Endothelial cell of umbilical vein (primary cell): ENCODE results near the gene DPH7. TPM values are rescaled to one million over a fixed set of nuclear protein-coding genes. Genes with fewer than 3 reads are reported as not detected.

Experiments used
- BruUV-seq: library from RNA; stranded (reverse); fragments of 400-500 nt; replicated peaks from 2 replicates; lab custom pipeline; 2021; lab: Mats Ljungman, UMichigan
- CTCF ChIA-PET: fragments of 300-600, 350-600 bp; sonication (Branson Sonifier 250); formaldehyde crosslinking; loops from one replicate; lab custom pipeline; 2021; ENCODE audit warnings: antibody characterized with exemption, inconsistent platforms; lab: Charles Lee
- POLR2A ChIA-PET: fragments of 300-600, 350-600 bp; sonication (Branson Sonifier 250); formaldehyde crosslinking; loops from one replicate; lab custom pipeline; 2021; ENCODE audit warnings: antibody characterized with exemption, inconsistent platforms; lab: Charles Lee
- DNase-seq: peaks from one replicate; pipeline ENCODE4 v3.0.0-alpha.2; 2011; ENCODE audit warnings: low read depth, low spot score
- FAIRE-seq: peaks from 2 replicates; lab custom pipeline; 2011; peaks lifted over from hg19 to GRCh38; lab: Jason Lieb, UNC
- H2AFZ ChIP-seq: 2 replicates; pipeline ENCODE4 v1.6.0; 2012; ENCODE audit warnings: low read depth, low read length, control low read depth, inconsistent platforms
- H3K27ac ChIP-seq: 2 replicates; pipeline ENCODE4 v1.5.1; 2011; ENCODE audit warnings: low read depth, mild to moderate bottlenecking, control low read depth, low read length, moderate library complexity; ENCODE audit not compliant: insufficient read depth
- H3K27me3 ChIP-seq, 2 experiments: 2 replicates each; pipeline versions ENCODE4 v1.6.0 to v1.6.1; 2011; ENCODE audit warnings: low read length in 2 of 2, mixed read lengths in 1 of 2; ENCODE audit not compliant: control insufficient read depth in 2 of 2, insufficient read depth in 2 of 2
- H3K36me3 ChIP-seq, 2 experiments: 2 replicates in 1 of 2; 3 replicates in 1 of 2; pipeline ENCODE4 v1.5.1; 2011; ENCODE audit warnings: low read length in 2 of 2, mild to moderate bottlenecking in 1 of 2, moderate library complexity in 1 of 2; ENCODE audit not compliant: control insufficient read depth in 2 of 2, insufficient read depth in 2 of 2; ENCODE audit errors: extremely low read depth in 1 of 2
- H3K4me1 ChIP-seq: 3 replicates; pipeline ENCODE4 v1.5.1; 2011; ENCODE audit warnings: mild to moderate bottlenecking, low read length; ENCODE audit not compliant: control insufficient read depth, insufficient read depth; ENCODE audit errors: extremely low read depth
- H3K4me2 ChIP-seq: 2 replicates; pipeline ENCODE4 v1.6.1; 2011; ENCODE audit warnings: low read length, control low read depth, mixed read lengths; ENCODE audit not compliant: insufficient read depth
- H3K4me3 ChIP-seq, 3 experiments: fragments of 200-600 bp in 1 of 3; sonication (generic), shearing (Covaris generic) in 1 of 3; replicated peaks in 1 of 3; 2 replicates each; pipeline ENCODE4 v1.5.1; 2011 to 2016; ENCODE audit warnings: control low read depth in 3 of 3, low read length in 3 of 3, mild to moderate bottlenecking in 2 of 3, inconsistent platforms in 1 of 3, low read depth in 1 of 3, moderate library complexity in 1 of 3; ENCODE audit not compliant: insufficient read depth in 1 of 3
- H3K79me2 ChIP-seq: 2 replicates; pipeline ENCODE4 v1.6.0; 2012; ENCODE audit warnings: low read length, inconsistent platforms; ENCODE audit not compliant: control insufficient read depth, insufficient read depth
- H3K9ac ChIP-seq: replicated peaks from 2 replicates; pipeline ENCODE3; 2011; ENCODE audit warnings: low read length, control low read depth; ENCODE audit not compliant: insufficient read depth; ENCODE audit errors: extremely low read depth
- H3K9me1 ChIP-seq: replicated peaks from 3 replicates; pipeline ENCODE4 v1.6.0; 2011; ENCODE audit warnings: mild to moderate bottlenecking, low read length; ENCODE audit not compliant: control insufficient read depth, insufficient read depth; ENCODE audit errors: extremely low read depth
- H3K9me3 ChIP-seq: replicated peaks from 2 replicates; pipeline ENCODE4 v1.5.1; 2012; ENCODE audit warnings: low read length, inconsistent platforms; ENCODE audit not compliant: control insufficient read depth, insufficient read depth
- H4K20me1 ChIP-seq: replicated peaks from 2 replicates; pipeline ENCODE3; 2011; ENCODE audit warnings: mild to moderate bottlenecking, low read length; ENCODE audit not compliant: control insufficient read depth, insufficient read depth; ENCODE audit errors: extremely low read depth
- EZH2 ChIP-seq: IDR thresholded peaks from 2 replicates; pipeline ENCODE4 v1.6.1; 2012; ENCODE audit warnings: borderline replicate concordance, low read depth, mild to moderate bottlenecking, moderate library complexity, low read length, inconsistent platforms; ENCODE audit not compliant: severe bottlenecking
- FOS ChIP-seq: IDR thresholded peaks from 2 replicates; pipeline ENCODE4 v1.6.1; 2011; ENCODE audit warnings: mild to moderate bottlenecking, low read length, moderate library complexity, borderline replicate concordance; ENCODE audit not compliant: insufficient read depth
- GATA2 ChIP-seq: IDR thresholded peaks from 2 replicates; pipeline ENCODE4 v1.7.0; 2011; ENCODE audit warnings: low read depth, mild to moderate bottlenecking, moderate library complexity, mixed read lengths, low read length; ENCODE audit not compliant: insufficient read length, insufficient read depth
- JUN ChIP-seq: IDR thresholded peaks from 2 replicates; pipeline ENCODE4 v1.6.1; 2011; ENCODE audit warnings: borderline replicate concordance, low read depth; ENCODE audit not compliant: insufficient read length, insufficient read depth
- MYC ChIP-seq: IDR thresholded peaks from one replicate; pipeline ENCODE4 v1.6.1; 2011; ENCODE audit warnings: mild to moderate bottlenecking, low read depth, low read length
- POLR2A ChIP-seq: IDR thresholded peaks from 2 replicates; pipeline ENCODE4 v1.6.1; 2012; ENCODE audit warnings: low read depth, mild to moderate bottlenecking, control low read depth, low read length
- POLR2AphosphoS5 ChIP-seq: IDR thresholded peaks from 2 replicates; pipeline ENCODE4 v1.6.1; 2012; ENCODE audit warnings: low read depth, mild to moderate bottlenecking, control low read depth, low read length, moderate library complexity; ENCODE audit not compliant: insufficient read depth
- dilution Hi-C: fragments of 300-500 bp; cut with MboI; formaldehyde crosslinking; loops from one replicate; pipeline ENCODE4 v1.15.0; 2019; ENCODE audit warnings: low sequenced_read_pairs; ENCODE audit not compliant: extremely low pct_ligation_motif_present
- intact Hi-C: fragments of 100-400 bp; cut with micrococcal nuclease; formaldehyde crosslinking; loops from one replicate; pipeline ENCODE4 v1.10.0; 2022
- polyA plus RNA-seq, 4 experiments: library from polyadenylated mRNA; depleted of rRNA in 3 of 4; stranded (reverse) in 3 of 4; unstranded in 1 of 4; fragments of >200 nt; gene quantifications; 2 replicates each; pipeline versions ENCODE4 v1.2.1 to v1.2.3, GENCODE V29; 2011 to 2012; ENCODE audit warnings: missing spikeins in 1 of 4
- total RNA-seq: library from RNA; stranded (reverse); gene quantifications from 2 replicates; pipeline ENCODE4 v1.2.3, GENCODE V29; 2021
- TF ChIP-seq, protein P1 (sequence below): IDR thresholded peaks from 2 replicates; pipeline ENCODE4 v1.6.1; 2011; ENCODE audit not compliant: insufficient read depth, insufficient read length
- TF ChIP-seq, protein P2 (sequence below), 2 donors: IDR thresholded peaks; 1 replicate in 1 of 2; 2 replicates in 1 of 2; pipeline ENCODE4 v1.5.1; 2011; ENCODE audit warnings: low read length in 2 of 2, mild to moderate bottlenecking in 2 of 2, moderate library complexity in 2 of 2, control low read depth in 1 of 2, inconsistent platforms in 1 of 2, low read depth in 1 of 2; ENCODE audit not compliant: insufficient read depth in 1 of 2; ENCODE audit errors: extremely low read depth in 1 of 2

The DPH7 gene
- total and polyA plus RNA-seq, 2 donors (not counting 3 experiments of a cell fraction or from before 2014, with no cell fraction given), result 41.8 to 43.2 TPM

DNA sequence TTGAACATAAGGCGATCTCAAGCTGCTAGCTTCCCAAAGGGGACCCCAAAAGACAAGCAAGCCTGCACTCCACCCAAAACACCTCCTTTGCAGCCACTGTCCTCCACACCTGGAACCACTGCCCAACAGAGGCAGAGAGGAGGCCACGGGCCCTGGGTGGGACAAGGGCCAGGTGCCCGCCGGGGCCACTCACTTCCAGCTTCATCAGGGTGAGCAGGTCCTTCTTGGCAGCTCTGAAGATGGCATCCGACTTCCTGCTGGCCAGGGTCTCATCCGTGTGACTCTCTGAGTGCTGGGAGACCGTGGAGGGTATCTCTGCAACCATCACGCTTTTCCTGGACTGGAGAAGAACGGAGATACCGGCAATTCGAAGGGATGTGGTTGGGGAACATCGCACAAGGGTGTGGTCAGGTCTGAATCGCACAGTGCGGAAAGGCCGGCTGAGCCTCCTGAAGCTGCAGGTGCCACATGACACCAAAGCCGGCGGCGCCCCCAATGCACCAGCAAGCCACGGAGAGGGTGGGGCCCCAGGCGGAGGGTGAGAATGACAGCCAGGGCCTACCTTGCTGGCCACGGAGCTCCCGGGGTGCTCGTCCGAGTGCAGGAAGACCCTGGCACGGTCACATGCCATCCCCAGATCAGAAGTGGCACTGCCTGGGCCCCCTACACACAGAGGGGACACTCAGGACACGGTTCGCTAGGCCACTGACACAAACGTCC lies 73.1 kb downstream of the DPH7 start:
- H3K4me3 ChIP-seq, result no peak overlapping the region
- no peaks in the 10 kb centered on the region for H3K9me1 ChIP-seq
- dilution Hi-C loops (no loop called here), intact Hi-C loops (no loop called here)
- no peak overlapping the region for H2AFZ ChIP-seq
- ChIA-PET POLR2A (no interaction called here), CTCF (interaction anchor here (0.9 to 1.7 kb wide), 5 partner anchors 11 to 219 kb away, joined by 3 to 6 read pairs (median 3); partner anchors contain the start of gene NSMF)
- FAIRE-seq, result no peak
- no peaks in the 10 kb centered on the region for H3K4me1 ChIP-seq
- no peak overlapping the region for H3K9ac ChIP-seq
- H3K27me3 ChIP-seq, result no peaks in the 10 kb centered on the region
- H3K4me2 ChIP-seq, result no peak overlapping the region
- no peaks in the 10 kb centered on the region for H3K79me2 ChIP-seq
- H4K20me1 ChIP-seq, result no peaks in the 10 kb centered on the region
- no peak for DNase-seq
- TF ChIP-seq, protein P1, sequence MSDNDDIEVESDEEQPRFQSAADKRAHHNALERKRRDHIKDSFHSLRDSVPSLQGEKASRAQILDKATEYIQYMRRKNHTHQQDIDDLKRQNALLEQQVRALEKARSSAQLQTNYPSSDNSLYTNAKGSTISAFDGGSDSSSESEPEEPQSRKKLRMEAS, result no peak
- TF ChIP-seq GATA2, result no peak
- TF ChIP-seq, protein P2, sequence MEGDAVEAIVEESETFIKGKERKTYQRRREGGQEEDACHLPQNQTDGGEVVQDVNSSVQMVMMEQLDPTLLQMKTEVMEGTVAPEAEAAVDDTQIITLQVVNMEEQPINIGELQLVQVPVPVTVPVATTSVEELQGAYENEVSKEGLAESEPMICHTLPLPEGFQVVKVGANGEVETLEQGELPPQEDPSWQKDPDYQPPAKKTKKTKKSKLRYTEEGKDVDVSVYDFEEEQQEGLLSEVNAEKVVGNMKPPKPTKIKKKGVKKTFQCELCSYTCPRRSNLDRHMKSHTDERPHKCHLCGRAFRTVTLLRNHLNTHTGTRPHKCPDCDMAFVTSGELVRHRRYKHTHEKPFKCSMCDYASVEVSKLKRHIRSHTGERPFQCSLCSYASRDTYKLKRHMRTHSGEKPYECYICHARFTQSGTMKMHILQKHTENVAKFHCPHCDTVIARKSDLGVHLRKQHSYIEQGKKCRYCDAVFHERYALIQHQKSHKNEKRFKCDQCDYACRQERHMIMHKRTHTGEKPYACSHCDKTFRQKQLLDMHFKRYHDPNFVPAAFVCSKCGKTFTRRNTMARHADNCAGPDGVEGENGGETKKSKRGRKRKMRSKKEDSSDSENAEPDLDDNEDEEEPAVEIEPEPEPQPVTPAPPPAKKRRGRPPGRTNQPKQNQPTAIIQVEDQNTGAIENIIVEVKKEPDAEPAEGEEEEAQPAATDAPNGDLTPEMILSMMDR (IDR thresholded peaks at IDR 0.05; ENCODE audit: extremely low read depth in 1 of 2, insufficient read depth in 1 of 2, low read depth in 1 of 2, low read length in 2 of 2), result no peak
- no peak for TF ChIP-seq FOS
- no peak for TF ChIP-seq POLR2AphosphoS5
- no peak for TF ChIP-seq POLR2A
- TF ChIP-seq MYC, result no peak
- TF ChIP-seq JUN, result no peak
- no peak for TF ChIP-seq EZH2
- H3K36me3 ChIP-seq, result no peaks in the 10 kb centered on the region
- no TSS peak for BruUV-seq
- H3K9me3 ChIP-seq, result no peaks in the 10 kb centered on the region
- H3K27ac ChIP-seq, result no peak overlapping the region

Other genes starting within 250 kb of the DPH7 start
- 26.6 and 30.3 TPM in 2 replicates for gene EXD3, start 155.8 kb downstream of the DPH7 start, total RNA-seq
- 17.7 and 24.7 TPM in 2 replicates for gene EXD3, start 155.8 kb downstream of the DPH7 start, polyA plus RNA-seq
- gene NOXA1, start 155.5 kb downstream of the DPH7 start, total RNA-seq, result 0.91 and 1.3 TPM in 2 replicates
- gene NOXA1, start 155.5 kb downstream of the DPH7 start, polyA plus RNA-seq, result 0.40 and 0.51 TPM in 2 replicates
- 0.42 and 0.51 TPM in 2 replicates for gene ENTPD8, start 137.6 kb downstream of the DPH7 start, total RNA-seq
- gene ENTPD8, start 137.6 kb downstream of the DPH7 start, polyA plus RNA-seq, result 0.44 and 0.45 TPM in 2 replicates
- gene NSMF, start 119.6 kb downstream of the DPH7 start, total RNA-seq, result 43.3 and 45.4 TPM in 2 replicates
- 53.7 and 66.9 TPM in 2 replicates for gene NSMF, start 119.6 kb downstream of the DPH7 start, polyA plus RNA-seq
- 1.9 TPM in 2 replicates for gene PNPLA7, start 28.5 kb downstream of the DPH7 start, total RNA-seq
- gene PNPLA7, start 28.5 kb downstream of the DPH7 start, polyA plus RNA-seq, result 1.0 and 1.2 TPM in 2 replicates
- 50.7 and 53.3 TPM in 2 replicates for gene MRPL41, start 27.0 kb downstream of the DPH7 start, total RNA-seq
- 50.4 and 90.1 TPM in 2 replicates for gene MRPL41, start 27.0 kb downstream of the DPH7 start, polyA plus RNA-seq
- gene ZMYND19, start 11.6 kb upstream of the DPH7 start, total RNA-seq, result 32.6 and 35.4 TPM in 2 replicates
- 22.3 and 22.8 TPM in 2 replicates for gene ZMYND19, start 11.6 kb upstream of the DPH7 start, polyA plus RNA-seq
- 21.5 and 22.5 TPM in 2 replicates for gene ARRDC1, start 26.8 kb upstream of the DPH7 start, total RNA-seq
- 51.0 and 64.3 TPM in 2 replicates for gene ARRDC1, start 26.8 kb upstream of the DPH7 start, polyA plus RNA-seq
- 103 and 104 TPM in 2 replicates for gene EHMT1, start 40.1 kb upstream of the DPH7 start, total RNA-seq
- 48.2 and 56.1 TPM in 2 replicates for gene EHMT1, start 40.1 kb upstream of the DPH7 start, polyA plus RNA-seq